Activated T-helper 1 cell treated with Interleukin-2 at 50 U/mL for 16 hours (primary cell): Measurements from ENCODE around the gene PRF1.
"Not testable (repeated sequence)": the region's sequence is repeated elsewhere in the genome, so short reads cannot be mapped to it uniquely, and the experiment has no call there.

Experiments used
- DNase-seq: peaks from one replicate; pipeline ENCODE4 v3.0.0-alpha.2; 2020; ENCODE audit warnings: low read depth

PRF1 gene

DNA sequence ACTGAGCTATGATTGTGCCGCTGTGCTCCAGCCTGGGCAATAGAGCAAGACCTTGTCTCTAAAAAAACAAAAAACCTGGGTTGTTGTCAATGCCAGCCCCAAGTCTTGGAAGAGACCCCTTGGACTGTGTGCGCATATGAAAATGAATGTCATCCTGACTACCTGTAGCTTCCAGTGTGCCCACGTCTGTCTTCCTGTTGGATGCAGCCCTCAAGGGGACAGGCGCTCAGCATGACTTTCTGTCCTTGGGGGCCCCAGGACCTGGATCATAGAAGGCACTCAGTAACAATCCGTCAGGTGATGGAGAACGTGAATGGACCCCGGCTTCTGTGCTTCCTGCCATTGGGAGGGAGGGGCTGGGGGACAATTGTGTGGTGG, 9.0 kb downstream of the PRF1 start:
- no peak for DNase-seq

DNA sequence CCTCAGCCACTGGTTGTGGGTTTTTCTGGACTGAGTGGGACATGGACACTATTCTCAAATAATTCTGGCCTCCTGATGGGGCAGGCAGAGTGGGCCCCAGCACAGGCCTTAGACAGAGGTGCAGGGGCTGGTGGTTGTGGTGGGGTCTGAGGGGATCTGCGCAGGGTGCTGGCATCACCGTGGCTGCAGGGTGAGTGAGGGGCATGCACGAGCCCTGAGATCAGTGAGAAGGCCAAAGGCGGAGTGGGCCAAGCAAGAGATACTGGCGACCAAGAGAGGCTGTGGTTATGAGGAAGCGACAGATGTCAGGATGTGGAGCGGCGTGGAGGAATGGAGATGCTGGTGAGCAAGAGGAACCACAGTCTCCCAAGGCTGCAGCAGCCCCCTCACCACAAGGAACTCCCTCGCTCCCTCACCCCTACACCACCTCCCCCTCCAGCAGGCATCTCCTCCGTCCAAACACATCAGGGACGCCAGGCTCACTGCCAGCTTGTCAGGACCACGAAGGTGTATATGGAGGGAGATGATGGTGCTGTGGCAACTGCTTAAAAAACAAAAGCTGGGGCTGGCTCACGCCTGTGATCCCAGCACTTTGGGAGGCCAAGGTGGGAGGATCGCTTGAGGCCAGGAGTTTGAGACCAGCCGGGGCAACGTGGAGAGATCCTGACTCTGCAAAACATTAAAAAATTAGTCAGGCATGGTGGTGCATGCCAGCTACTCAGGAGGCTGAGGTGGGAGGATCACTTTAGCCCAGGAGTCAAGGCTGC, 9.6 kb downstream of the PRF1 start:
- no peak for DNase-seq

DNA sequence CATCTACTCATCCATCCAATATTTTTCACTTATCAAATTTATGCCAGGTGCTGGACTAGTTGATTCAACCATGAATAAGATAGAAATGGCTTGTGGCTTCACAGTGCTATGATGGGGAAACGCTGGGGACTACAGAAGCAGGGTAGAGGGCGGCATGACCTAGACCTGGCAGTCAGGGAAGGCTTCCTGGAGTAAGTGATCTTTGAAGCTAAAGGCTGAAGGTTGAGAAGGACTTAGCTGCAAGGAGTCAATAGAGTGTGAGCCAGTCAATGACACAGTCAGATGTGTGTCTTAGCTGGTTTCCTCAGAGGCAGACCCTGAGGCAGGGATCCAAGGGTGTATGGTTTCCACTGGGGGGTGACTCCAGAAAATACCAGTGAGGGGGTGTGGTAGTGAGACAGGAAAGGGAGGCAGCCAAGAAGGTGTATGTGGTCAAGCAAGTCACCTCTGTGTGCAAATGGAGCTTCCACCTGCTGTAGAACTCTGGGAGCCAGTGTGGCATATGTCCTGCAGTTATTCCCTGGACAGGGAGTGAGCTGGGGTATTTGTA, 10.3 kb downstream of the PRF1 start:
- no peak for DNase-seq

- DNase-seq, result no peak
Measured at GRCh38 chr10:70590655-70591416, 11.7 kb downstream of the PRF1 start.

DNA sequence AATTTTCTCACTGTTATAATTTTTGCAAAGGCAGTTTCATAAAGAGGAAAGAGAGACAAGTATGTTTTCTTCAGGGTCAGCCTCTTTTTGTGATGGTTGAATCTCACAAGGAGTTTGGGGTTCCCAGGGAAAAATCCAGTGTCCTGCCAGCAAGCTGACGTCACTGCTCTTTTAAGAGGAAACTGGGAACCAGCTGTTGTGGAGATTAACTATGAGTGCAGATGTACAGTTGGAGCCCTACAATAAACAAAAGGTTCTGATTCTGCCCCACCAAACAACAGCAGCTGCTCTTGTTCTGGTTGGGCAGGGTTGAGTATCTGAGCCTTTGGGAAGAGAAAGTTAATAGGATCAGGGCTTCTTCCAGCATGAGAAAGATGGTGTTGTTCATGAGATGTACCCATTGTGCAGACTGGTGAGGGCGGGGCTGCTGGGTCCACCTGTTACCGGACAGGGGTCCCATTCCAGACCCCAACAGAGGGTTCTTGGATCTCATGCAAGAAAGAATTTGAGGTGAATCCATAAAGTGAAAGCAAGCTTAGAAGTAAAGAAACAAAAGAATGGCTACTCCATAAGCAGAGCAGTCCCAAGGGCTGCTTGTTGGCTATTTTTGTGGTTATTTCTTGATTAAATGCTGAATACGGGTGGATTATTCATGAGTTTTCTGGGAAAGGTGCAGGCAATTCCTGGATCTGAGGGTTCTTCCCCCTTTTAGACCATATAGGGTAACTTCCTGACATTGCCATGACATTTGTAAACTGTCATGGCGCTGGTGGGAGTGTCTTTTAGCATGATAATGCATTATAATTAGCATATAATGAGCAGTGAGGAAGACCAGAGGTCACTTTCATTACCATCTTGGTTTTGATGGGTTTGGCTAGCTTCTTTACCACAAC, 12.5 kb downstream of the PRF1 start:
- no peak for DNase-seq

- no peak for DNase-seq
Measured at GRCh38 chr10:70588859-70589570, 13.5 kb downstream of the PRF1 start.

DNA sequence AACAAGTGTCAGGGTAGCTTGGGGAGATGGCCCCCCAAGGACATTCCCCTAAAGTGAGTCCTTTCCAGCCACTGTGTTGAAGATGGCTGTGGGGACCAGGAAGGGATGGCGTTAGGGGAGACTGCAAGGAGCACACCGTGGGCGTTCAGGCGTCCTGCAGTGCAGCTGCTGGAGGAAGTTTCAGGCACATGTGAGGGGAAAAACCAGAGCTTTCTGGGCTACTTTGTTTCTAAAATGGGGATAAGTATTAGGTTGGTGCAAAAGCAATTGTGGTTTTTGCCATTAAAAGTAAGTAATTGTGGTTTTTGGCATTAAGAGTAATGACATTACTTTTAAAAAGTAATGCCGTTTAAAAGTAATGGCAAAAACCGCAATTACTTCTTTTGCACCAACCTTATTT, 14.3 kb downstream of the PRF1 start:
- DNase-seq, result no peak

GRCh38 chr10:70587045-70587658, 15.4 kb downstream of the PRF1 start:
- no peak for DNase-seq

DNA sequence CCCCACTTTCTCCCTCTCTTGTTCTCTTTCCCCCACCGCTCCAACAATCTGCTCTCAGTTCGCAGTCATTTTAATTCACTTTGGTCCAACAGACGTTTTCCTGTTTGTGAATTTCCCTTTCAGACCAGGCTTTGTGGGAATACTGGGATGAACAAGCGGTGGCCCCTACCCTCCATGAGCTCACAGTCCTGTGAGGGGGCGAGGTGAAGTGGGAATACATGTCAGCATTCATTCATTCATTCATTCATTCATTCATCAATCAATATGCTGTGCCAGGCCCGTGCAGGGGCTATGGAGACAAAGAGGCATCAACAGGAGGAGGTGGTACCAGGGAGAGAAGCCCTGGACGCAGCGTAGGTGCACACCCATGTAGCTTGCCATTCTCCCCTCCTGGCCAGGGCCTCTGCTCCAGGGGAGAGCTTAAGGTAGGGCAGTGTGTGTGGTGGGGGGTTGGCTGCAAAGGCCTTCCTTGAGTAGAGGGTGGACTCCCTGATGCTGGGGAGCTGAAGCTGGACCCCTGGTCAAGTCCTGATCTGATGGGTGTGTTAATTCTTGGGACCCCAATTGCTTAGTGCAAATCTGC, 16.1 kb downstream of the PRF1 start:
- DNase-seq, result no peak

DNA sequence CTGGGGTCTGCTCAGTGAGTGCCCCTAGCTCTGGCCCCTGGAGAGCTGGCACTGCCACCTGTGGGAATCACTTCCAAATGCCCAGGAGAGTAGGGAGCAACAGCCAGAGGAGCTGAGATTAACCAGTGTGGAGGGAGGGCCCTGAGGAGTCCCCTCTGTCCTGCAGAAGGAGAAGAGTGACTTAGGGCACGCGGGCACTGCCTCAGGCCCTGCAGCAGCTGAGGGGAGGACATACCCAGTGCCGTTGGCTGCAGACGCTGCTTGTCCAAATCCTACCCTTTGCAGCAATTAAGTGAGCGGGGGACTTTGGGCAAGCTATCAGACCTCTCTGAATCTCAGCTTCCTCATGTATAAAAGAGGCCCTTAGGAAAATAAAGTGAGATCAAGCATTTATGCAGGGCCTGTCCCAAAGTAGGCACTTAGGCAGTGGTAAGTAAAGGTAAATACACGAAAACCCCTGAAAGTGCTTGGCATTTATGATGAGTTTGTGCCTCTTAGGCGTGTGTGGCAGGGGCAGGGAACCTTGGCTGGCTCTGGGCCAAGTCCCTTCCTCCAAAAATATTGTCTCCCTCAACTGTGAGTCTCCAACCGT, 16.9 kb downstream of the PRF1 start:
- DNase-seq, result no peak

GRCh38 chr10:70584909-70585544, 17.5 kb downstream of the PRF1 start:
- DNase-seq, result no peak

DNA sequence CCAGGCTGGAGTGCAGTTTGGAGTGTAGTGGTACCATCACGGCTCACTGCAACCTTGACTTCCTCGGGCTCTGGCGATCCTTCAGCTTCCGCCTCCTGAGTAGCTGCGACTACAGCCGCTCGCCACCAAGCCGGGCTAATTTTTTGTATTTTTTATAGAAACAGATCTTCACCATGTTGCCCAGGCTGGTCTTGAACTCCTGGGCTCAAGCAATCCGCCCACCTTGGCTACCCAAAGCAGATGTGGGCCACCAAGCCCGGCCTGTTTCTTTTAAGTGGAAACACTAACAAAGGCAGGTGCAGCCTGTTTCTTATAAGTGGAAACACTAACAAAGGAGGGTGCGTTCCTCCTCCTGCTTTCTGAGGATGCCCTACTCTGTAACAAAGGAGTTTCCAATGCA, 18.2 kb downstream of the PRF1 start:
- no peak for DNase-seq

DNA sequence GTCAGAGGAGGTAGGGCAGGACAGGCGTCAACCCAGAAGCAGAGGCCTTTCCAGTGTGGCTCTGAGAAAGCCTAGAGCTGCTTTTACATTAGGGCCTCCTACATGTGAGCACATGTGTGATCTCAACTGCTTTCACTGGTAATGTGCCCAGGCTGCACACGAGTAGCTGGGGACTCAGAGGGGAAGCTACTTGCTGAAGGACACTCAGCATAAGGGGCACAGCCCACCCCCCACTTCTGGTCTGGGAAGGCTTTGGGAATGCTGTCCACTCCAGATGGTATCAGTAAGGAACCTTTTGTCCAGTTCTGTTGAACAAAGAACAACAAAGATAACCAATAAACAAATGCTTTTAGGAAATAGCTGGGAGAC, 18.9 kb downstream of the PRF1 start:
- no peak for DNase-seq

GRCh38 chr10:70582793-70583668, 19.5 kb downstream of the PRF1 start:
- no peak for DNase-seq

- DNase-seq, result not testable (repeated sequence)
Measured at GRCh38 chr10:70581176-70581575, 21.4 kb downstream of the PRF1 start.

DNA sequence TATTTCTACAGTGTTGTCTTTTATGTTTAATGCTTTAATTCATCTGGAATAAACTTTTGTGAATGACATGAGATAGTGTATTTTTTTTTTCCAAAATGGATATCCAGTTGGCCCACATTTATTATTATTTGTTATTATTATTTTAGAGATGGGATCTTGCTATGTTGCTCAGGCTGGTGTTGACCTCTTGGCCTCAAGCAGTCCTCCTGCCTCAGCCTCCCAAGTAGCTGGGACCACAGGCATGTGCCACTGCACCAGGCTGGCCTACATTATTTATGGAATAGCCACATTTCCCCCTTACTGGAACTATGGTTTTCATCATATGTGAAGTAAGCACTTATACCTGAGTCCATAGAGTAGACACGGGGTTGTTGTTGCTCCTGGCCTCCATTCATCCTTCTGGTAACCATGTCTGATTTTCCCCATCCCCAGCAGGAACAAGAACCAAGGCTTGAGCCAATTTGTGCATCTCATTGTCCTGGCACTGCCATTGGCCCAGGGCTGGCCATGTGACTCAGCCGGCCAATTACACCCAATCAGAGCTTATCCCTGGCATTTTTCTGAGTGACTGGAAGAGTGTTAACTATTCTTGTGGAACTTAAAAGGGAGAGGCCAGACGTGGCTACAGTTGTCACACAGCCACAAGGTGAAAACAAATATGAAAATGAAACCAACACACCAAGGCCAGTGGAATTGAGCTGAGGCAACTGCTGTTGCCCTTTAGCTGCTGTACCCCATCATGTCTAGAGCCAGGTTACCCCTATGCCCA, 23.1 kb downstream of the PRF1 start:
- DNase-seq, result no peak

DNA sequence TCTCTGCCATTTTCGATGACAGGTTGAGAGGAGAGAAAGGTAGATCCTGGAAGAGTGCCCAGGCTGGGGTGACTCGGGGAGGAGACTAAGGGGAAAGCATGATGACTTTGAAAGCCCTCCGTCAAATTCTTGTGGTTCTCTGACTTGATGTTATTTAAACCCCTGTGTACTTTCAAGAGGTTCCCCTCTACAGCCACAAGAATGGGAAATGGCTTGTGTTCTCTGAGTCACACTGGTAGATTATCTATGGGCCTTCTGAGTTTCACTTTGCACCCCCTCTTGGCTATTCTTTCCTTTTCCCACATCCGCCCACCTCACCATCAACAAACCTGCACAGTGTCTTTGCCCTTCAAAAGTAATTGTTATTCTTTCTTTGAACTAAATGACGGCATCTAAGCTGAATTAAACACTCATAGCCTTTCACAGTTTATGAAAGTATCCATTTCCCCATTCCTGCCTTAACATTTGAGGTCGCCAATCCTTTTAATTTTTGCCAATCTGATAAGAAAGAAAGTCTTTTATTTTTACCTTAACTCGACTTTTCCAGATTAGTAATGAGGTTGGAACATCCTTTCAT, 24.1 kb downstream of the PRF1 start:
- peak; percentile 22 for DNase-seq
